GM12878 (cell line): ENCODE data around the gene DHRS1. TPM values are rescaled to one million over a fixed set of nuclear protein-coding genes. Genes with fewer than 3 reads are reported as not detected.

Experiments
- ATAC-seq: fragments of 200-7000 bp; cut with Tn5 transposase; 3 replicates; pipeline ENCODE4 v1.9.1; 2020; ENCODE audit warnings: mild to moderate bottlenecking, moderate library complexity
- BruUV-seq: library from RNA; stranded (reverse); fragments of 400-500 nt; replicated peaks from 2 replicates; lab custom pipeline; 2021; lab: Mats Ljungman, UMichigan
- CTCF ChIA-PET: fragments of 300-600 bp; sonication (Branson Sonifier 250); formaldehyde crosslinking; extraction: SDS; loops from one replicate; lab custom pipeline; 2021; ENCODE audit warnings: inconsistent platforms; lab: Yijun Ruan, JAX
- POLR2A ChIA-PET: fragments of 350-600 bp; formaldehyde crosslinking; extraction: SDS; loops from one replicate; lab custom pipeline; 2021; ENCODE audit warnings: inconsistent platforms; lab: Charles Lee
- RAD21 ChIA-PET: fragments of 300-600 bp; sonication (Branson Sonifier 250); formaldehyde crosslinking; loops from one replicate; lab custom pipeline; 2023; ENCODE audit warnings: antibody characterized with exemption; ENCODE audit not compliant: unreplicated experiment; lab: Charles Lee
- SMC1A ChIA-PET: fragments of 300-600 bp; sonication (Branson Sonifier 250); formaldehyde crosslinking; loops from one replicate; lab custom pipeline; 2023; ENCODE audit not compliant: unreplicated experiment, uncharacterized antibody; lab: Charles Lee
- DNase-seq: peaks from one replicate; pipeline ENCODE4 v3.0.0-alpha.2; 2011; ENCODE audit warnings: low read depth, low spot score
- FAIRE-seq: peaks from 3 replicates; lab custom pipeline; 2011; peaks lifted over from hg19 to GRCh38; lab: Jason Lieb, UNC
- H2AFZ ChIP-seq: 2 replicates; pipeline ENCODE4 v1.6.0; 2011; ENCODE audit warnings: low read depth, low read length, control low read depth; ENCODE audit not compliant: control insufficient read depth
- H3K27ac ChIP-seq: 2 replicates; pipeline ENCODE4 v1.5.1; 2011; ENCODE audit warnings: control low read depth; ENCODE audit not compliant: control insufficient read depth, insufficient read depth
- H3K27me3 ChIP-seq, 2 experiments: replicated peaks in 1 of 2; 2 replicates each; pipeline versions ENCODE4 v1.6.0 to v1.6.1; 2011; ENCODE audit warnings: low read length in 1 of 2; ENCODE audit not compliant: control insufficient read depth in 2 of 2, insufficient read depth in 2 of 2
- H3K36me3 ChIP-seq, 2 experiments: 2 replicates each; pipeline ENCODE4 v1.5.1; 2011; ENCODE audit warnings: low read length in 1 of 2; ENCODE audit not compliant: control insufficient read depth in 2 of 2, insufficient read depth in 2 of 2
- H3K4me1 ChIP-seq: 2 replicates; pipeline ENCODE4 v1.6.1; 2011; ENCODE audit warnings: mild to moderate bottlenecking, low read length, moderate library complexity, mixed read lengths; ENCODE audit not compliant: control insufficient read depth, insufficient read depth
- H3K4me2 ChIP-seq: 2 replicates; pipeline ENCODE4 v1.6.0; 2011; ENCODE audit warnings: control low read depth; ENCODE audit not compliant: control insufficient read depth, insufficient read depth
- H3K4me3 ChIP-seq: fragments of 200-600 bp; sonication (generic); 2 replicates; pipeline ENCODE4 v1.5.1; 2016
- H3K79me2 ChIP-seq: 2 replicates; pipeline ENCODE4 v1.6.0; 2011; ENCODE audit warnings: low read length; ENCODE audit not compliant: control insufficient read depth, insufficient read depth
- H3K9ac ChIP-seq: 2 replicates; pipeline ENCODE4 v1.8.0; 2011; ENCODE audit warnings: low read length, control low read depth, mixed read lengths; ENCODE audit not compliant: control insufficient read depth, insufficient read depth
- H3K9me3 ChIP-seq: replicated peaks from 3 replicates; pipeline ENCODE4 v1.5.1; 2011; ENCODE audit warnings: mild to moderate bottlenecking, low read length; ENCODE audit not compliant: control insufficient read depth, insufficient read depth
- H4K20me1 ChIP-seq: 2 replicates; pipeline ENCODE4 v1.6.0; 2011; ENCODE audit not compliant: control insufficient read depth, insufficient read depth
- BMI1 ChIP-seq: fragments of 450-650 bp; IDR thresholded peaks from 2 replicates; pipeline ENCODE4 v1.6.1; 2016; ENCODE audit warnings: mild to moderate bottlenecking, moderate library complexity, borderline replicate concordance
- CBX5 ChIP-seq: sonication (generic); IDR thresholded peaks from 2 replicates; pipeline ENCODE4 v1.6.1; 2016; ENCODE audit warnings: low read depth, moderate library complexity, mild to moderate bottlenecking, inconsistent platforms
- EZH2 ChIP-seq: IDR thresholded peaks from 2 replicates; pipeline ENCODE4 v1.6.1; 2012; ENCODE audit warnings: low read depth, mild to moderate bottlenecking, control low read depth, inconsistent platforms, low read length, borderline replicate concordance; ENCODE audit not compliant: control insufficient read depth
- MLLT1 ChIP-seq: fragments of 450-650 bp; IDR thresholded peaks from 2 replicates; pipeline ENCODE4 v1.6.1; 2016; ENCODE audit warnings: mild to moderate bottlenecking
- MYB ChIP-seq: fragments of 150-350 bp; IDR thresholded peaks from 2 replicates; pipeline ENCODE4 v1.6.1; 2014; ENCODE audit warnings: mild to moderate bottlenecking, low read depth, low read length, borderline replicate concordance
- PML ChIP-seq: IDR thresholded peaks from 2 replicates; pipeline ENCODE4 v1.6.1; 2012; ENCODE audit warnings: low read length, inconsistent platforms
- POLR2AphosphoS2 ChIP-seq: IDR thresholded peaks from 2 replicates; pipeline ENCODE4 v1.6.1; 2011; ENCODE audit warnings: low read depth, mild to moderate bottlenecking, low read length, improper control_type of control experiment, moderate library complexity
- RAD21 ChIP-seq: IDR thresholded peaks from 2 replicates; pipeline ENCODE4 v1.6.1; 2011; ENCODE audit warnings: mild to moderate bottlenecking, low read depth, low read length, moderate library complexity; ENCODE audit not compliant: insufficient read depth
- RUNX3 ChIP-seq: IDR thresholded peaks from 2 replicates; pipeline ENCODE4 v1.6.1; 2012; ENCODE audit warnings: low read length, inconsistent platforms
- SMAD5 ChIP-seq: IDR thresholded peaks from 2 replicates; pipeline ENCODE4 v1.6.1; 2016; ENCODE audit warnings: antibody characterized with exemption, low read depth
- ZNF24 ChIP-seq: fragments of 450-650 bp; IDR thresholded peaks from 2 replicates; pipeline ENCODE4 v1.6.1; 2017; ENCODE audit warnings: antibody characterized with exemption, mild to moderate bottlenecking
- ZSCAN29 ChIP-seq: fragments of 450-650 bp; IDR thresholded peaks from 2 replicates; pipeline ENCODE4 v1.6.1; 2017; ENCODE audit warnings: mild to moderate bottlenecking, moderate library complexity
- ZZZ3 ChIP-seq: IDR thresholded peaks from 2 replicates; pipeline ENCODE4 v1.6.1; 2011; ENCODE audit warnings: low read depth; ENCODE audit not compliant: control insufficient read depth, insufficient read length
- WGBS: methylation state at CpG from one replicate; pipeline ENCODE4 v1.1.6; 2016; ENCODE audit warnings: low lambda C conversion rate; ENCODE audit not compliant: insufficient replicate concordance, insufficient coverage; ENCODE audit errors: missing lambda C conversion rate; 5-methylcytosine and 5-hydroxymethylcytosine counted together
- in situ Hi-C: fragments of 300-500 bp; cut with MboI; formaldehyde crosslinking; loops from 9 replicates; pipeline ENCODE4 v1.14.3; 2018; ENCODE audit warnings: mixed read lengths
- intact Hi-C: fragments of 100-400 bp; cut with micrococcal nuclease; formaldehyde crosslinking; loops from one replicate; pipeline ENCODE4 v1.14.2; 2022; ENCODE audit not compliant: unreplicated experiment
- polyA plus RNA-seq, 11 experiments: library from polyadenylated mRNA; depleted of rRNA in 4 of 11; unstranded in 6 of 11; stranded (reverse) in 5 of 11; fragments of >200 nt; fragmentation: Nextera tagmentation in 4 of 11; fragmentation: Illumina TruSeq in 1 of 11; extraction: Ambion mirVana in 4 of 11; extraction: Trizol in 1 of 11; gene quantifications; 1 replicate in 1 of 11; 2 replicates in 10 of 11; pipeline versions ENCODE4 v1.2.1 to v1.2.3, GENCODE V29; 2011 to 2016; ENCODE audit warnings: inconsistent platforms in 2 of 11, missing spikeins in 2 of 11, low read depth in 1 of 11
- total RNA-seq, 4 experiments: library from RNA; depleted of rRNA in 3 of 4; stranded (reverse); fragments of >200 nt in 3 of 4; fragmentation: Illumina TruSeq in 1 of 4; extraction: Trizol in 1 of 4; gene quantifications; 2 replicates each; pipeline versions ENCODE4 v1.2.1 to v1.2.3, GENCODE V29; 2013 to 2021
- TF ChIP-seq, protein P1 (sequence below): IDR thresholded peaks from 2 replicates; pipeline ENCODE4 v1.6.1; 2011; ENCODE audit warnings: low read depth, mild to moderate bottlenecking, low read length, moderate library complexity, borderline replicate concordance; ENCODE audit errors: extremely low read depth

The DHRS1 gene
- total and polyA plus RNA-seq, 10 of the 15 experiments (the other 5 are each of a cell fraction or from before 2014, with no cell fraction given) = 12.1 to 45.0 (median 25.7) TPM

DNA sequence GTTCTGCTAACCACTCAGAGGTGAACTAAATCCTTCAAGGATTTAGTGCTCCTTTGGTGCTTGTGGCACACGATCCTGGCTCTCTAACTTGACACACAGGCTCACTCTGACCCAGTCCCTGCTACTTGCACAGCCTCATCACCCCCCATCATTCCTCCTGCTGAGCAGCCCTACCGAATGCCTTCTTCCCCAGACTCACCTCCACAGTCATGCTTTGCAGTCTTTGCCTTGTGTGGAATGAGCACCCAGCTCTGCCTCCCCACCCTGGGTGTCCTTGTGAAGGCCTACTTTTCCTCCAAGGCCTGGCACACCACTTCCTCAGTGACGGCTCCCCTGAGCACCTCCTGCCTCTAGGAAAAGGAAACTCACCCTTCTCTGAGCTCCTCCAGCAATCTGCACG is 49.2 kb downstream of the DHRS1 start (continued):
- TF ChIP-seq MLLT1 (no peak), EZH2 (no peak)

GRCh38 chr14:24249230-24250021 is 50.2 kb downstream of the DHRS1 start:
- TF ChIP-seq SMAD5 (no peak), BMI1 (no peak), RAD21 (no peak), POLR2AphosphoS2 (no peak), PML (no peak), ZSCAN29 (no peak), ZNF24 (no peak), ZZZ3 (no peak), MYB (no peak), RUNX3 (no peak), CBX5 (no peak)
- TF ChIP-seq, protein P1, sequence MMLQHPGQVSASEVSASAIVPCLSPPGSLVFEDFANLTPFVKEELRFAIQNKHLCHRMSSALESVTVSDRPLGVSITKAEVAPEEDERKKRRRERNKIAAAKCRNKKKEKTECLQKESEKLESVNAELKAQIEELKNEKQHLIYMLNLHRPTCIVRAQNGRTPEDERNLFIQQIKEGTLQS = no peak
- in situ Hi-C loops (no loop called here), intact Hi-C loops (no loop called here)
- DNase-seq (no peak), FAIRE-seq (no peak), ATAC-seq (no peak)
- POLR2A ChIA-PET = interaction anchor here (0.7 to 9.2 kb wide), 3 partner anchors 13 to 37 kb away, joined by 3 to 171 read pairs (median 3); partner anchors contain the start of gene RABGGTA
- no TSS peak for BruUV-seq
- Histone ChIP-seq H3K9me3 (no peaks in the 10 kb centered on the region), H4K20me1 (no peaks in the 10 kb centered on the region), H2AFZ (no peak overlapping the region; the same call in 1 of the 2 replicates), H3K4me3 (peak overlapping the region; percentile 35; the same call in 1 of the 2 replicates), H3K36me3 (peaks cover 0 to 3% of the 10 kb centered on the region in 2 experiments; a peak in 2 of 4 replicates), H3K79me2 (no peaks in the 10 kb centered on the region), H3K27me3 (no peaks in the 10 kb centered on the region), H3K27ac (peak overlapping the region; percentile 13; the same call in 1 of the 2 replicates), H3K4me1 (peaks cover 38% of the 10 kb centered on the region), H3K4me2 (0 out of 2 replicates have a peak overlapping the region, but pooled peaks have one; percentile 21), H3K9ac (no peak overlapping the region)
- CTCF ChIA-PET = interaction anchor here (1.0 to 12.3 kb wide), 4 partner anchors 15 to 59 kb away, joined by 3 to 368 read pairs (median 148); partner anchors contain the start of genes CIDEB, DHRS1, NOP9 and RABGGTA
- RAD21 ChIA-PET = interaction anchor here (5.7 kb wide), 1 partner anchor 23 kb away, joined by 59 read pairs; the partner anchor contains the start of gene RABGGTA
- SMC1A ChIA-PET = interaction anchor here (1.0 to 11.0 kb wide), 2 partner anchors 24 to 47 kb away, joined by 3 to 141 read pairs; partner anchors contain the start of gene RABGGTA
- 68% methylated on average over 13 of the region's 13 CpGs for WGBS
